ENCODE data around the gene MMP7. TPM values are rescaled to one million over a fixed set of nuclear protein-coding genes. Genes with fewer than 3 reads are reported as not detected.

The MMP7 gene
- total RNA-seq, 1 donor from 2014 or later, result not detected

- no peak for TF ChIP-seq CTCF (IDR thresholded peaks at IDR 0.05; ENCODE audit: partially characterized antibody, unreplicated experiment)
- H3K4me3 Mint-ChIP-seq (ENCODE audit: unreplicated experiment), result no peak overlapping the region
- no peak overlapping the region for H3K27ac Mint-ChIP-seq (ENCODE audit: unreplicated experiment)
- no peaks in the 10 kb centered on the region for H3K4me1 Mint-ChIP-seq (ENCODE audit: low read depth, unreplicated experiment)
- no peaks in the 10 kb centered on the region for H3K36me3 Mint-ChIP-seq (ENCODE audit: unreplicated experiment)
- no peaks in the 10 kb centered on the region for H3K9me3 Mint-ChIP-seq (ENCODE audit: unreplicated experiment)
- DNase-seq, result no peak
- H3K27me3 Mint-ChIP-seq (ENCODE audit: unreplicated experiment), result no peaks in the 10 kb centered on the region
Measured at GRCh38 chr11:102545701-102546100, 15.2 kb upstream of the MMP7 start.

GRCh38 chr11:102544594-102544993, 14.0 kb upstream of the MMP7 start:
- H3K36me3 Mint-ChIP-seq (ENCODE audit: unreplicated experiment), result no peaks in the 10 kb centered on the region
- no peaks in the 10 kb centered on the region for H3K27me3 Mint-ChIP-seq (ENCODE audit: unreplicated experiment)
- no peak overlapping the region for H3K4me3 Mint-ChIP-seq (ENCODE audit: unreplicated experiment)
- TF ChIP-seq CTCF (IDR thresholded peaks at IDR 0.05; ENCODE audit: partially characterized antibody, unreplicated experiment), result no peak
- DNase-seq, result no peak
- H3K4me1 Mint-ChIP-seq (ENCODE audit: low read depth, unreplicated experiment), result no peaks in the 10 kb centered on the region
- no peak overlapping the region for H3K27ac Mint-ChIP-seq (ENCODE audit: unreplicated experiment)
- no peaks in the 10 kb centered on the region for H3K9me3 Mint-ChIP-seq (ENCODE audit: unreplicated experiment)

GRCh38 chr11:102539567-102539966, 9.0 kb upstream of the MMP7 start:
- no peak for TF ChIP-seq CTCF (IDR thresholded peaks at IDR 0.05; ENCODE audit: partially characterized antibody, unreplicated experiment)
- no peaks in the 10 kb centered on the region for H3K4me1 Mint-ChIP-seq (ENCODE audit: low read depth, unreplicated experiment)
- no peaks in the 10 kb centered on the region for H3K9me3 Mint-ChIP-seq (ENCODE audit: unreplicated experiment)
- H3K4me3 Mint-ChIP-seq (ENCODE audit: unreplicated experiment), result no peak overlapping the region
- no peak for DNase-seq
- peaks cover 2% of the 10 kb centered on the region for H3K27me3 Mint-ChIP-seq (ENCODE audit: unreplicated experiment)
- no peak overlapping the region for H3K27ac Mint-ChIP-seq (ENCODE audit: unreplicated experiment)
- H3K36me3 Mint-ChIP-seq (ENCODE audit: unreplicated experiment), result no peaks in the 10 kb centered on the region

GRCh38 chr11:102538932-102539331, 8.4 kb upstream of the MMP7 start:
- no peaks in the 10 kb centered on the region for H3K9me3 Mint-ChIP-seq (ENCODE audit: unreplicated experiment)
- DNase-seq, result no peak
- H3K36me3 Mint-ChIP-seq (ENCODE audit: unreplicated experiment), result no peaks in the 10 kb centered on the region
- no peaks in the 10 kb centered on the region for H3K4me1 Mint-ChIP-seq (ENCODE audit: low read depth, unreplicated experiment)
- H3K4me3 Mint-ChIP-seq (ENCODE audit: unreplicated experiment), result no peak overlapping the region
- H3K27me3 Mint-ChIP-seq (ENCODE audit: unreplicated experiment), result peaks cover 2% of the 10 kb centered on the region
- H3K27ac Mint-ChIP-seq (ENCODE audit: unreplicated experiment), result no peak overlapping the region
- no peak for TF ChIP-seq CTCF (IDR thresholded peaks at IDR 0.05; ENCODE audit: partially characterized antibody, unreplicated experiment)

- TF ChIP-seq CTCF (IDR thresholded peaks at IDR 0.05; ENCODE audit: partially characterized antibody, unreplicated experiment), result no peak
- no peaks in the 10 kb centered on the region for H3K36me3 Mint-ChIP-seq (ENCODE audit: unreplicated experiment)
- no peaks in the 10 kb centered on the region for H3K4me1 Mint-ChIP-seq (ENCODE audit: low read depth, unreplicated experiment)
Measured at GRCh38 chr11:102534261-102534872, 3.8 kb upstream of the MMP7 start.

More at GRCh38 chr11:102534261-102534872, 3.8 kb upstream of the MMP7 start:
- Mint-ChIP-seq H3K4me3 (ENCODE audit: unreplicated experiment) (no peak overlapping the region), H3K9me3 (ENCODE audit: unreplicated experiment) (no peaks in the 10 kb centered on the region), H3K27ac (ENCODE audit: unreplicated experiment) (no peak overlapping the region), H3K27me3 (ENCODE audit: unreplicated experiment) (peaks cover 2% of the 10 kb centered on the region)
- DNase-seq, result no peak

Data from glutamatergic neuron (in vitro differentiated cells).